HG03066 (cell line): Measurements from ENCODE around the gene CLK4.
"Not testable (repeated sequence)": the region's sequence is repeated elsewhere in the genome, so short reads cannot be mapped to it uniquely, and the experiment has no call there.

Source experiments
- ATAC-seq: cut with Tn5 transposase; IDR thresholded peaks from one replicate; pipeline ENCODE4 v1.9.1; 2021; ENCODE audit warnings: low read depth; ENCODE audit not compliant: unreplicated experiment

CLK4 gene

DNA sequence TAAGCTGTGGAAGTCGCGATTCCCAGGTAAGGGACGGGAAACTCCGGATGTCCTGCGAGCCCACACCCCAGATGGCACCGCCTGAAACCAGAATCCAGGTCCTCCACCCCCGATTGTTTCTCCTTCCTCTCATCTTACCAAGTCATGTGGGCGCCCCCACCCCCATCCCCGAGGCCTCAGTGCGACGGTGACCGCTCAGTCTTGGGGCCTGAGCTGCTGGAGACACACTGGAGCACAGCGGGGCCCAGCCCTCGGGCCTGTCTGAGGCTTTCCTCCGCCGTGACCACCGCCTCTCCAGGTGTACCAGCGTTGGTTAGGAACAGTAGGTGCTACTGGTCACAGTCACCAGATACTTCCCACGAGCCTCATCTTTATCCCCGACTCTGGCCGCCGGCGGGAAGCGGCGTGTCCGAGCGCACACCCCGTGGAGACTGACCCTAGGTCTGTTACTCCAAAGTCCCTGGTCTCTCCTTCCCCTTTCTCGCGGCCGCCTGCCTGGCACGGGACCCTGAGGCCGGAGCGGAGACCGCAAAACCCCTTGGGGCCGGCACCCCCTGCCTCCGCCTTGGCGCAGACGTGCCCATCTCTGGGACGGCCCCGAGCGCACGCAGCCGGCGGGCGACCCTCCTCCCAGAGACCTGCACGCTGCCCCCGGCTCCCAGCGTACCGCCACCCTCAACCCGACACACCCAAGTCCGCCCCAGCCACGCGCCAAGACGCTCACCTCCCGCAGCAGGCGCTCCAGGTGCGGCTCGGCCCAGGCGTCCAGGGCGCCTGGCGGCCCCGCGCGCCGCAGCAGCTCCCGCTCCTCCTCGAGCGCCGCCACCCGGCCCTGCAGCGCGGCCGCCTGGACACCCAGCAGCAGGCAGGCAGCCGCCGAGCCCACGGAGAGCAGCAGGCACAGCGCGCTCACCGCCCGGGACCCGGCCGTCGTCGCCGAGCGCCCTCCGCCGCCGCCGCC, 37.4 kb downstream of the CLK4 start:
- peak; percentile 20 for ATAC-seq

DNA sequence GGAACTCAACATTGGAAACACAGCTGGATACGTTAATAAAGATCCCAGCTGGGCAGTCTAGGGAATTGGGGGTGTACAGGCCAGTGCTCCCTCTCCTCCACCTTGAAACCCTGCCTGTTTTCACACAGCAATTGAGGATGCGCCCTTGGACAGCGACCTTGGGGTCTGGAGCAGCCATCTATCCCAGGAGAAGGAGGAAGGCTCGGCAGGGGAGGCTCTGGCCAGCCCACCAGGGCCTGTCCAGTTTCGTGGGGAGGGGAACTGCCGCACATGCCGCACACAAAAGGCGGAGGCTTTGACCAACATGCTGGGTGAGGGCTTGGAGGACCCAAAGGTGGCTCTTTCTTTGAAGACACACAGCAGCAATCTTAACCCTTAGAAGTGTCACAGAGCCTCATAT, 38.1 kb downstream of the CLK4 start:
- ATAC-seq = no peak

DNA sequence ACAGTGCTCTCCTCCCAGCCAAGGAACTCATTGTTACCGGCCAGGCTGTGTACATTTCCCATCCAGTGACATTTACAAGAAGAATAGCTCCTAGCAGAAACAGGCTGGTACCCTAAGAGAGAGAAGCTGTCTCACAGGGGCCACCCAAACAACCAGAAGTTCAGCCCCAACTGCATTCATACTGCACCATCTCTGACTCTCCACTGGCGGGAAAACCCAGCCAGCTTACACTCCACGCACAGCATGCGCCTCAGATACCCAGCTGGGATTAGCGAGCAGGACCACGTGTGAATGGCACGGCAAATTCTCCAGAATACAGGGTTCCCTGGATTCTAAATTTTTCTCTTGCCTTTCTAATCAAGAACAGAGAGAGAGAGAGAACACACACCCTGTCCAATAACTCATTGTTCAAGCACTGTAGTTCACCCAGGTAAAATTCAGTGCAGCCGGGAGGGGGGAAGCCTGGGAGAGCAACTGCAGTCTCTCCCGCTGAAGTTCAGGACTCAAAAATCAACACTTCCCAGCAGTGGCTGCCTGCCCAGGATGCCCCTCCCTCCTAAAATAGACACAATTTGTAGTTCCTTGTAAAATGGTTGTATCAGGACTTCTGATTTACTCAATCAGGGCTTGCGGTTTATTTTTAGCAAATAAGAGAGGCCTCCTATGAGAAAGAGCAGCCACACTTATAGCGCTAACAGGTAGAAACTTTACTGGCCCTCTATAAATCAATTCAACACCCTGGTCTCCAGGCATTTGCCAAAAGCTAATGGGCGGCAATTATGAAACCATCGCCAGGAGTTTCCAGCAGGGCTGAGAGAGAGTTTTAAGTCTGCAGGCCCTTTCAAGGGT, 38.9 kb downstream of the CLK4 start:
- no peak for ATAC-seq

DNA sequence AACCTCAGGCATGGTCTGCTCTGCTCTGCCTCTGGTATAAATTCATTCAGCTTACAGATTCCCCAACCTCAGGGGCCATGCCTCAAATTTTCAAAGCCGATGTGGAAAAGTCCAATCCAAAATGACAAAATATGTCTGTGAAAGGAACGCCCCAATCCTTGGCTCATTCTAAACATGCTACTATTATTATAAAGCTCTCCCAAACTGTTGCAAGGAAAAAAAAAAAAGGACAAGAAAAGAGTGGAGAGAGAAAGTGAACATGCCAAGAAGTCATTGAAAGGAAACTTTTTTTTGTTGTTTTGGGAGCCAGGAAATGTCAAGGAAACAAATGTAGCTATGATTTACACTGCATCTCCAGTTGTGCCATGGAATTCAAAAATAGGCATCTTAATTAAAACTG, 40.5 kb downstream of the CLK4 start:
- no peak for ATAC-seq

DNA sequence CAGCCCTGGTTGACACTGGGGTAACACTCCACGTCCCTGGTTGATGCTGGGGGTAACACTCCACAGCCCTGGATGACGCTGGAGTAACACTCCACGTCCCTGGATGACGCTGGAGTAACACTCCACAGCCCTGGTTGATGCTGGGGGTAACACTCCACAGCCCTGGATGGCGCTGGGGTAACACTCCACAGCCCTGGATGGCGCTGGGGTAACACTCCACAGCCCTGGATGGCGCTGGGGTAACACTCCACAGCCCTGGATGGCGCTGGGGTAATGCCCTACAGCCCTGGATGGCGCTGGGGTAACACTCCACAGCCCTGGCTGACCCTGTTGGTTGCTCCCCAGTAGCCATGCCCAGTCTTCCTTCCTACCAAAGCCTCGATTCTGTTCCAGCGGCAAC, 41.4 kb downstream of the CLK4 start:
- ATAC-seq = not testable (repeated sequence)

DNA sequence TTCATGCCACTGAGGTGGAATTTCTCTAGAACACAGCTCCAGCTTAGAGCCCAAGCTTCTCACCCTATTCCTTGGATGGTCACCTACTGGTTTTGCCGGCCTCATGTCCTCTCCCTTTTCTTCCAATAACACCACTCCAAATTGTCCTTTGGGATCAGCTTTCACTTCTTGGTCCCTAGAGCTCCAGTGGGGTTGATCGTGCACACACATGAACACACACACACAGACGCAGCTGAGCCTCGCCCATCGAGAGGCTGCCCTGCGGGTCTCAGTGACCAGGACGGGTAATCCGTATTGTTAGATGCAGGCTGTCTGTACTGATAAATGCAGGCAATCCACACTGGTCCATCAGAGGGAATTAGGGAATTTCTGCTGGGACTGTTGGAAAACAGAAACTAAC, 43.6 kb downstream of the CLK4 start:
- ATAC-seq = no peak

DNA sequence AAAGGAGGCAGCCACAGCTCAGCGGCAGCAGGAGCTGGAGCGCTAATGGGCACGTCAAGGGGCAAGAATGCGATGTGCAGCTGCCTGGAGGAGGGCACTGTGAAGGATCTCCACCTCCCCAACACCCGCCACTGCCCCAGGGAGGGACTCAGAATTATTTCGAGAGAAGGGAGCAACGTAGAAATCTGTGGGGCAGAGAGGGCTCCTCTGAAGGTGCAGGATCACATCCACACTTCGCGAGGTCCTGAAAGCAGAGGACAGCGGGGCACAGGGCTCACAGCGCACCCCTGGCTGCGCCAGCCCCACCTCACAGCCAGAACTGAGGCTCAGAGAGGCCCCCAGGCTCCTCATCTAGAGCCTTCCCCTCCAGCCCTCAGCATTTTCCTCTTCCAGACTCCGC, 44.6 kb downstream of the CLK4 start:
- ATAC-seq = no peak

DNA sequence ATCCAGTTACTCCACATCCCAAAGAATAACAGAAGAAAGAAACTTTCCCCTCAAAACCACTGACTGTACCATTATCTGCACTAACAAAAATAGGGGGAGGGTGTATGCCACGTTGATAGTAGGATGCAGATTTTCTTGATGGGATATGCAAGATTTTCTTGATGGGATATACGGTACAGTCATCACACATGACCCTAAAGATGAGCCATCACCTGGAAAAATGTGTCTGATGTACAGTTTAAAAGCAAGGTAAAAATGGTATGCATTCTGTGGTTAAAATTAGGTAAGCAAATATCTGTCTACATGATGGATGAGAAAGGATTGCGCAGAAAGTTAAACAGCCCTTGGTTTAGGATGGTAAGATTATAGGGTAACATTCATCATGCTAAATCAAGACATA, 45.2 kb downstream of the CLK4 start:
- no peak for ATAC-seq

DNA sequence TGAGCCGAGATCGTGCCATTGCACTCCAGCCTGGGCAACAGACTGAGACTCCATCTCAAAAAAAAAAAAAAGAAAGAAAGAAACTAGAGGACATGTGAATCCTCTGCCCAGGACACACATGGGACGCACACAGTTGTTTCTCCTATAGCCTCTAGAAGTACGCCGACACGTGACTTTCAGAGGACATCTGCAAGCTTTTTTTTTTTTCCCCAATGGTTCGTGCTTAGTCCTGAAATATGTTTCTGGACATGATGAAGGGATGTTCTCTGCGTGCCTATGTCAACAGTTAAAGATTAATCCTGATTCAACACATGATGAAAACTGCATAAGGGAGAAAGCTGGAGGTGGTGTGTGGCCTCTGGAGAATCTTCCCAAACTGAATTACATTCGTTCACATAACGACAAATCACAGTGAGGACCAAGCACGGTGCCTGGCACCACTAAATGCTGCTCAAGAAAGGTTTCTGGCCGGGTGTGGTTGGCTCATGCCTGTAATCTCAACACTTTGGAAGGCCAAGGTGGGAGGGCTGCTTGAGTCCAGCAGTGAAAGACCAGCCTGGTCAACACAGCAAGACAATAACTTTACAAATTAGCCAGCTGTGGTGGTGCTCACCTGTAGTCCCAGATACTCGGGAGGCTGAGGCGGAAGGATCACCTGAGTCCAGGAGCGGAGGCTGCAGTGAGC, 46.4 kb downstream of the CLK4 start:
- ATAC-seq = no peak

DNA sequence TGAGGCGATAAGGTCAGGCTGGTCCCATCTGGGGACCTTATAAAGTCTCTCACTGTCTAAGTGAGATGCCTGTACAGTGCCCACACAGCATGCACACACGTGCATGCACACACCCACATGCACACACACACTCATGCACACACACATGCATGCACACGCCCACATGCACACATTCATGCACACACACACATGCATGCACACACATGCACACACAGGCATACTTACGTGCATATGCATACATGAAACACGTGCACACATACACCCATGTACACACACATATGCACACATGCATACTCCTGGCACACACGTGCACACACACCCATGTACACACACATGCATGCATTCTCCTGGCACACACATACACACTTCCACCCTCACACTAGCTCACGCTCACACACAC, 48.9 kb downstream of the CLK4 start:
- ATAC-seq = no peak

DNA sequence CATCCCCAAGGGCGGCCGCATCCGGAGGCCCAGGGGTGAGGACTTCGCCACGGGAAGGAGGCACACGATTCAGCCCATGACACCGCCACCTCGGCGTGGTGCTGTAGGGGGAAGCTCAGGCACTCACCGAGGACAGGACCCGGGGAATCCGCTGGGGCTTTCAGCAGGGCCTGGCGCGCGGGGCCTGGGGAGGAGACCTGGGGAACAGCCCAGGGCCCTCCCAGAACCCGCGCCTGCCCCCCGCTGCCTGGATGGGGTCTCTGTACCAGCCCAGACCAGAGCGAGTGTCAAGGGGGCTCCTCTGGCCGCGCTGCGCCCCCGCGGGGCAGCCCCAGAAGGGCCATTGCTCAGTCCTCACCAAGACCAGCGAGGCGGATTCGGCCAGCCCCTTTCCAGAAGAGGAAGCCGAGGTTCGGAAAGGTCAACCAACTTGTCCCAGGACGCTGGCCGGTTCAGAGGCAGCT, 49.4 kb downstream of the CLK4 start:
- no peak for ATAC-seq

DNA sequence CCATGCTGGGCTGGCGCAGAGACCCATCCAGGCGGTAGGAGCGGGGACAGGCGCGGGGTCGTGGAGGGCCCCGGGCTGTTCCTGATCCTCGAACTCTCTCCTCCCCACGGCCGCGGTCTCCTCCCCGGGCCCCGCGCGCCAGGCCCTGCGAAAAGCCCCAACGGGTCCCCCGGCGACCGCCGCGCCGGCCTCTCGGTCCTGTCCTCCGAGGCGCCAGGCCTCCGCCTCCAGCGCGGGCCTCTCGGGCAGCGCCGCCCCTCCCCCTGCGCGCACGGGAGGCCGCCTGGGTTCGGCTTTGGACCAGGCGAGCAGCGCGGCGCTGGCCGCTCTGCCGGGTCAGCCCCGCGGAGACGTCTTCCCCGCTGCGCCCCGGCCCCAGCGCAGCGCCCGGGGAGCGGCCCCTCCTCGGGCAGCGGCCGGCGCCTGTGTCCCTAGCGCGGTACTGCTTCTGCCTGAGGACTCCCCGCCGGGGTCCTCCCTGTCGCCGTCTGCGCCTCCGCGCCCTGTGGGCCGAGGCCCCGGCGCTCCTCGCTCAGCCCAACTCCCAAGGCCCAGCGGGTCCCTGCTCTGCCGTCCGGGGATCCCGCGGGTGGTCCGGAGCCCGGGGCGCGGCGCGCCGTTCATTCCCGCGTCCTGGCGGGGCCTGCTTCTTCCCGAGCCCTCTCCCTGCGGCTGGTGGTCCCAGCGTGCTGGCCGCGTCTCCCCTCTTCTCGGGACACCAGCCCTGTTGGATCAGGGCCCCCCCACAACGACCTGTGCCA, 50.1 kb downstream of the CLK4 start:
- no peak for ATAC-seq

DNA sequence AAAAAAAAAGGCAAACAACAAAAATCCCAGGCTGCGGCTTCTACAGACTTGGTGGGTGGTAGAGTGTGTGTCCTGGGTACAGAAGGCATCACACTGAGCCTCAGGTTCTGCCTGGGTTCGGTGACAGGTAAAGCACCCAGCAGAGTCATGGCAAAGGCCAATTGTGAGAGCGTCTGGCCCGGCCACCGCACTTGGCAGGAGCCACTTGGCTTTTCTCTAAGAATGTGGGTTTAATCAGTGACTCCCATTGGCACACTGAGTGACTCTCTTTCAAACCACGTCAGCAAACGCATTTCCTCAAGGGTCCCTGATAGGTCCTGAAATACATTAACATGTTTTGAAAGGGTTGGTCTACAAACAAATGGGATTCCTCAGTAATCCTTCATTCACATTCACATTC, 53.6 kb downstream of the CLK4 start:
- no peak for ATAC-seq

DNA sequence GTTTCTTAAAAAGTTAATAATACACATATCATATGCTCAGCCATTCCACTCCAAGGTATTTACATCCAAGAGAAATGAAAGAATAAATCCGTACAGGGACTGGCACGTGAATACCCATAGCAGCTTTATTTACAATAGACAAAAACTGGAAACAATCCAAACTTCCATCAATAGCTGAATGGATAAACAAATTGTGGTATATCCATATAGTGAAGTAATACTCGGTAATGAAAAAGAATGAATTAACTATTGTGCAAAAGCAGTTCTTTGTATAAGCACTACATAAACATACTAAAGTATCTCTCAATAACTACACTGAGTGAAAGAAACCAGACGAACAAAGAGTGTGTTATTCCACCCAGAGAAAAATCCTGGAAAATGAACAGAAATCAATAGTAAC, 54.2 kb downstream of the CLK4 start:
- ATAC-seq = no peak

DNA sequence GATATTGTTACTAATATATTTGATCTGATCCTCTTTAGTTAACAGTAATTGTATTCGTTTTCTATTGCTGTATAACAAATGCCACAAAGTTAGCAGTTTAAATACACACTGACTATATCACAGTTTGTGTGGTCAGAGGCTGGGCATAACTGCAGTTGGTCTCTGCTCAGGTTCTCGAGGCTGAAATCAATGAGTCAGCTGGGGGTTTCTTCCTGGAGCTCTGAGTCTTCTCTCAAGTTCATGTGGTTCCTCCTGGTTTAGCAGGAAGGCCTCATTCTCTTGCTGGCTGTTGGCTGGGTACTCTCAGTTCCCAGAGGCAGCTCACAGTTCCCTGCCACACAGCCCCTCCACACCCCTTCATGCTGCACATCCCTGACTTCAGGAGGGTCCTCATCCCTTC, 57.4 kb downstream of the CLK4 start:
- no peak for ATAC-seq

DNA sequence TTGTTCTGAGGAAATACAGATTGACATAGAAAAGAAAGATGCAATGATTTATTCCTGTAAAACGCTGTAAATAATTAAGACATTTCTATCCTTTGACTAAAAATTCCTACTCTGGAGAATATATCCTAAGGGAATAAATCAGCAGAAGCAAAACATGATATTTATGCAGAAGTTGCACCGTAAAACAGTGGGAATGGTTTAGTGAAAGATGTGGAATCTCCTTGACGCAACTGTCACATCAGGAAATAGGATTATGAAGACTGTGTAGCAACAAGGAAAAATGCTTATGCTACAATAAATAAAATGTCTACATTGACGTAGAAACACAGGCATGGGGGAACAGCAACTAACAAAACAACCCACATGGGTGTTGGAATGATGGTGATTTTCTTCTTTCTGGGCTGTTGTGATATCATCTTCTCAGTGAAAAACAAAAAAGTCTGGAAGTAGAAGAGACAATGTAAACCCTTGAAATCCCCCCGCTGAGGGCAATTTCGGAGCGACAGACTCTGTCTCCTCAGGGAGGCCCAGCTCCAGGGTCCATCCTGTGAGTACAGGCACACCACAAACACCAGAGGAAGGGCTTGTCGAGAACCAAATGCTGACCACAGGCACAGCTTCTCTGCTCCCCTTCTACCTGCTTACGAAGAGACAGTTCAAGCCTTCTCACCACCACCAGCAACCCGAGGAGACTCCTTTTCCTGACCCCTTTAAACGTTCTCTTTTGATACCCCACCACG, 61.9 kb downstream of the CLK4 start:
- ATAC-seq = no peak

DNA sequence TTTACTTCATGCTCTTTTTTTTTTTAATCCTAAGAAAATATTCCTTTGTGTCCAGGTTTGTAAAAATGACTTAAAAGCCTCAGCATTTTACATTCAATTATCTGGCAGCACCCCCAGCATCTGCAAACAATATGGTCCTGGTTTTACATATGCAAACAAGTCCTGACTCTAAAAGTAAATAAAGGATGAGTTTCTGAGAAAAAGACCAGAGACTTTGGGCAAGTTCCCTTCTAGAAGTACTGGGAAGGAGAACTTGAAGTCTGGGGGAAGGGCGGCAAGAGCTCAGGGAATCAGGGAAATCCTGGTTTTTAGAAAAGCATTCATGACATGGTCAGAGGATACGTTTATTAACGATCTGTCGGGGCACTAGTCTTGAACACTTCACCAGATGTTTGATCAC, 62.5 kb downstream of the CLK4 start:
- ATAC-seq = no peak

DNA sequence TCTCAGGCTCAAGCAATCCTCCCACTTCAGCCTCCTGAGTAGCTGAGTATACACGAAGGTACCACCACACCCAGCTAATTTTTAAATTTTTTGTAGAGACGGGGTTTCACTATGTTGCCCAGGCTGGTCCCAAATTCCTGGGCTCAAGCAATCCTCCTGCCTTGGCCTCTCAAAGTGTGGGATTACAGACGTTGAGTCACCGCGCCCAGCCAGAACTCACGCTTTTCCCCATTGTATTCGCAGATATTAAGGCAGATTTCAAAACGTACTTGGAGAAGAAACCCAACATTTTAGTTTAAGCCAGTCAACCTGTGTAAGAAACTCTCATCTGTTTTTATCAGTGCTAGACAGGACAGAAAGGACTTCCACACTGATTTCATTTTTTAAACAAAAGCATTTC, 63.2 kb downstream of the CLK4 start:
- ATAC-seq = no peak

DNA sequence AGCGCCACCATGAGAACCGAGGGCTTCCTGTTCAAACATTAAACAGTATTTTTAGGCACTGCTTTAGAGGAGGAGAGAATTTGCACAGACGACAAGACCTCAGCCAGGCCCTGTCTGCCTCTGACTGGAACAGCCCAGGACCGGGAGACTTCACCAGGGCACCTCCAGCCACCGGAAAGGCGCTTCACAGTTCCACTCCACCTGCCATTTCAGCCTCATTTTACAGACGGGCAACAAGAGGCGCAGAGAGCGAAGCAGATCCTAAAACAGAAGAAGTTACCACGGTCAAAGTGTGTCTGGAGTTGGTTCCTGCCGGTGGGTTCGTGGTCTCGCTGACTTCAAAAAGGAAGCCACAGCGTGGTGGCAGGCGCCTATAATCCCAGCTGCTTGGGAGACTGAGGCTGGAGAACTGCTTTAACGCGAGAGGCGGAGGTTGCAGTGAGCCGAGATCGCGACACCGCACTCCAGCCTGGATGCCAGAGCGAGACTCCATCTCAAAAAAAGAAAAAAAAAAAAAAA, 65.0 kb downstream of the CLK4 start:
- no peak for ATAC-seq
